Thyroid gland (tissue), 4 donors: ENCODE data around the gene RHOC. TPM values are rescaled to one million over a fixed set of nuclear protein-coding genes. Genes with fewer than 3 reads are reported as not detected.

ENCODE experiments used
- DNase-seq, 2 donors: peaks; one replicate each; pipeline ENCODE4 v3.0.0-alpha.2; 2019
- H3K27ac ChIP-seq, 3 donors: fragments of 200-600 bp; sonication (generic); 1 replicate in 2 of 3; 2 replicates in 1 of 3; pipeline ENCODE4 v1.5.1; 2016 to 2019; ENCODE audit warnings: mild to moderate bottlenecking in 1 of 3, moderate library complexity in 1 of 3
- H3K27me3 ChIP-seq: fragments of 200-600 bp; sonication (generic); one replicate; pipeline ENCODE4 v1.5.1; 2019
- H3K36me3 ChIP-seq, 2 donors: fragments of 200-600 bp; sonication (generic); one replicate each; pipeline ENCODE4 v1.5.1; 2016 to 2019
- H3K4me1 ChIP-seq, 2 donors: fragments of 200-600 bp; sonication (generic); one replicate each; pipeline ENCODE4 v1.5.1; 2017 to 2019
- H3K4me3 ChIP-seq, 3 donors: fragments of 200-600 bp; sonication (generic); replicated peaks in 1 of 3; 1 replicate in 2 of 3; 2 replicates in 1 of 3; pipeline ENCODE4 v1.5.1; 2016; ENCODE audit warnings: mild to moderate bottlenecking in 1 of 3
- H3K9me3 ChIP-seq: fragments of 200-600 bp; sonication (generic); one replicate; pipeline ENCODE4 v1.5.1; 2017
- POLR2A ChIP-seq, 2 donors: fragments of 450-650 bp; IDR thresholded peaks; one replicate each; pipeline ENCODE4 v1.6.1; 2017; ENCODE audit warnings: antibody characterized with exemption in 2 of 2, mild to moderate bottlenecking in 2 of 2, moderate library complexity in 1 of 2
- WGBS, 2 donors: methylation state at CpG; one replicate each; pipeline ENCODE4 v1.1.5; 2017; 5-methylcytosine and 5-hydroxymethylcytosine counted together
- intact Hi-C: fragments of 100-400 bp; cut with DNase I; formaldehyde crosslinking; loops from one replicate; pipeline ENCODE4 v1.15.1; 2023
- total RNA-seq, 4 donors: library from RNA; depleted of rRNA; stranded (reverse); fragments of >200 nt; gene quantifications; one replicate each; pipeline ENCODE4 v1.2.3, GENCODE V29; 2016
- TF ChIP-seq, protein P1 (sequence below), 6 experiments: fragments of 200-600 bp in 3 of 6; fragments of 450-650 bp in 3 of 6; sonication (generic) in 3 of 6; IDR thresholded peaks; one replicate each; pipeline ENCODE4 v1.5.1; 2016 to 2019; ENCODE audit warnings: antibody characterized with exemption in 6 of 6, mild to moderate bottlenecking in 2 of 6, inconsistent platforms in 1 of 6, moderate library complexity in 1 of 6

Gene RHOC
- total RNA-seq, 4 donors from 2014 or later = 125 to 188 (median 175) TPM

DNA sequence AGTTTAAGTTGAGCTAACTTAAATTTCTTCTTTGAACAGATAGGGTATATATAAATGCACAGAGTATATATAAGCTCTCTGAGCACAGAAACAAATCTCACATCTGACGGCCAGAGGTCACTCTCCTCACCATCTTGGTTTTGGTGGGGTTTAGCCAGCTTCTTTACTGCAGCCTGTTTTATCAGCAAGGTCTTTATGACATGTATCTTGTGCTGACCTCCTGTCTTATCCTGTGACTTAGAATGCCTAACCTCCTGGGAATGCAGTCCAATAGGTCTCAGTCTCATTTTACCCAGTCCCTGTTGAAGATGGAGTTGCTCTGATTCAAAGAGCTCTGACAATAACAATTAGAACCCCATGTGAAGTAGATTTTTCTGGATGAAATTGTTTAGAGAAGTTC lies 34.1 kb downstream of the RHOC start:
- Histone ChIP-seq H3K27me3 (no peaks in the 10 kb centered on the region), H3K9me3 (no peaks in the 10 kb centered on the region), H3K4me1 (peaks cover 4 to 15% of the 10 kb centered on the region in 2 donors), H3K27ac (peak overlapping the region in 1 of 3 donors; percentile 79), H3K36me3 (peaks cover 13 to 20% of the 10 kb centered on the region in 2 donors), H3K4me3 (no peak overlapping the region)
- 95 to 96% methylated on average over 1 of the region's 1 CpG for WGBS, 2 donors
- TF ChIP-seq, protein P1, sequence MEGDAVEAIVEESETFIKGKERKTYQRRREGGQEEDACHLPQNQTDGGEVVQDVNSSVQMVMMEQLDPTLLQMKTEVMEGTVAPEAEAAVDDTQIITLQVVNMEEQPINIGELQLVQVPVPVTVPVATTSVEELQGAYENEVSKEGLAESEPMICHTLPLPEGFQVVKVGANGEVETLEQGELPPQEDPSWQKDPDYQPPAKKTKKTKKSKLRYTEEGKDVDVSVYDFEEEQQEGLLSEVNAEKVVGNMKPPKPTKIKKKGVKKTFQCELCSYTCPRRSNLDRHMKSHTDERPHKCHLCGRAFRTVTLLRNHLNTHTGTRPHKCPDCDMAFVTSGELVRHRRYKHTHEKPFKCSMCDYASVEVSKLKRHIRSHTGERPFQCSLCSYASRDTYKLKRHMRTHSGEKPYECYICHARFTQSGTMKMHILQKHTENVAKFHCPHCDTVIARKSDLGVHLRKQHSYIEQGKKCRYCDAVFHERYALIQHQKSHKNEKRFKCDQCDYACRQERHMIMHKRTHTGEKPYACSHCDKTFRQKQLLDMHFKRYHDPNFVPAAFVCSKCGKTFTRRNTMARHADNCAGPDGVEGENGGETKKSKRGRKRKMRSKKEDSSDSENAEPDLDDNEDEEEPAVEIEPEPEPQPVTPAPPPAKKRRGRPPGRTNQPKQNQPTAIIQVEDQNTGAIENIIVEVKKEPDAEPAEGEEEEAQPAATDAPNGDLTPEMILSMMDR (IDR thresholded peaks at IDR 0.05) = no peak
- TF ChIP-seq POLR2A (IDR thresholded peaks at IDR 0.05) = no peak
- intact Hi-C loops = no loop called here
- no peak for DNase-seq

- WGBS, 2 donors = 81 to 83% methylated on average over 2 of the region's 2 CpGs
- intact Hi-C loops = no loop called here
- H3K27me3 ChIP-seq = no peaks in the 10 kb centered on the region
- no peaks in the 10 kb centered on the region for H3K9me3 ChIP-seq
- TF ChIP-seq, protein P1 (IDR thresholded peaks at IDR 0.05) = no peak
- no peak for TF ChIP-seq POLR2A (IDR thresholded peaks at IDR 0.05)
- H3K36me3 ChIP-seq = peaks cover 19 to 29% of the 10 kb centered on the region in 2 donors
- no peak overlapping the region for H3K27ac ChIP-seq
- no peak for DNase-seq
- peaks cover 4 to 15% of the 10 kb centered on the region in 2 donors for H3K4me1 ChIP-seq
- no peak overlapping the region for H3K4me3 ChIP-seq
These were observed 34.9 kb downstream of the RHOC start for GRCh38 chr1:112672009-112672408.

DNA sequence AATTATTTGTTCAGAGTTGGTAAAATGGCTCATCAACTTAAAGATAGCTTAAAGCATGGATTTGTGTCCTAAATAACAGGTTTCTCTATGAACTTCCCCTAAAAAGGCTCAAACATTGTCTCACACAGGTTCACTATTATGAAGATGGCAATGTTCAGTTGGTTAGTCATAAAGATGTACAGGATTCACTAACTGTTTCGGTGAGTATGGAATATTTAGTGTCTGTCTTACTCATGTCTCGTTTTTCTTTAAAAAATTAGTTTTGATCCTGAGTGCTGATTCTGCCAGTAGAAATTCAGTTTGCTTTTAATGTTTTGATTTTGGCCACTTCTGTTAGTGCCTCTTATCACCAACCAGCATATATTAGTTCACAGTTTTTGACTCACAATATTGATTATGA lies 40.0 kb downstream of the RHOC start:
- TF ChIP-seq, protein P1 (IDR thresholded peaks at IDR 0.05) = no peak
- TF ChIP-seq POLR2A (IDR thresholded peaks at IDR 0.05) = no peak
- Histone ChIP-seq H3K9me3 (no peaks in the 10 kb centered on the region), H3K4me1 (no peaks in the 10 kb centered on the region), H3K27me3 (no peaks in the 10 kb centered on the region), H3K36me3 (peaks cover 20 to 50% of the 10 kb centered on the region in 2 donors), H3K27ac (no peak overlapping the region), H3K4me3 (no peak overlapping the region)
- intact Hi-C loops = no loop called here
- WGBS, 2 donors = 90 to 96% methylated on average over 2 of the region's 2 CpGs
- no peak for DNase-seq

DNA sequence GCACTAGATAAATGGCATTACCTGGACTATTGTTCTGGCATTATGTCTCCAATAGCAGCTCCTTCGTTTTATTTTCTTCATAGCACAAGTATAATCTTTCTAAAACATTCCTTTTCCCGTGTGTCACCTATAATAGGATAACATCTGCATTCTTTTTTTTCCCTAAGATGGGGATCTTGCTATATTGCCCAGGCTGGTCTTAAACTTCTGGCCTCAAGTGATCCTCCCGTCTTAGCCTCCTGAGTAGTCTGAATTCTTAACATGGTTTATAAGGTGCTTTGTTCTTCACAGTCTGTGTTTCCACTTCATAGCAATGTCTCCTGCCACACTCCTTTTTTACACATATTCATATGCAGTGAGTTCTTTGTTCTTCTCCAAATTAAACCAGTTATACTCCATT lies 41.1 kb downstream of the RHOC start:
- Histone ChIP-seq H3K27me3 (no peaks in the 10 kb centered on the region), H3K4me3 (no peak overlapping the region), H3K36me3 (peaks cover 31 to 58% of the 10 kb centered on the region in 2 donors), H3K4me1 (no peaks in the 10 kb centered on the region), H3K9me3 (no peaks in the 10 kb centered on the region), H3K27ac (no peak overlapping the region)
- WGBS, 2 donors = 92 to 95% methylated on average over 3 of the region's 3 CpGs
- TF ChIP-seq POLR2A (IDR thresholded peaks at IDR 0.05) = no peak
- TF ChIP-seq, protein P1 (IDR thresholded peaks at IDR 0.05) = no peak
- no peak for DNase-seq
- intact Hi-C loops = no loop called here

- Histone ChIP-seq H3K4me1 (no peaks in the 10 kb centered on the region), H3K9me3 (no peaks in the 10 kb centered on the region), H3K36me3 (peaks cover 4 to 14% of the 10 kb centered on the region in 2 donors), H3K27me3 (no peaks in the 10 kb centered on the region), H3K27ac (no peak overlapping the region), H3K4me3 (no peak overlapping the region)
- intact Hi-C loops = no loop called here
- no peak for DNase-seq
- TF ChIP-seq, protein P1 (IDR thresholded peaks at IDR 0.05) = no peak
- no peak for TF ChIP-seq POLR2A (IDR thresholded peaks at IDR 0.05)
- WGBS, 2 donors = 90 to 100% methylated on average over 1 of the region's 1 CpG
These were observed 55.7 kb downstream of the RHOC start for GRCh38 chr1:112651205-112651604.

Other genes with a start within 250 kb of the RHOC start
- gene WNT2B, start 198.2 kb downstream of the RHOC start, total RNA-seq = 1 to 10 TPM in 3 of 4 donors, under 1 TPM in 1; 0.78 to 2.6 (median 1.4) TPM
- 10 to 100 TPM; 27.3 to 46.4 (median 44.9) TPM for gene ST7L, start 88.0 kb downstream of the RHOC start, total RNA-seq
- 100 to 1,000 TPM; 106 to 162 (median 130) TPM for gene CAPZA1, start 87.3 kb downstream of the RHOC start, total RNA-seq
- gene MOV10, start 32.5 kb downstream of the RHOC start, total RNA-seq = 10 to 100 TPM; 20.2 to 27.7 (median 27.5) TPM
- gene PPM1J, start 8.2 kb upstream of the RHOC start, total RNA-seq = 1 to 10 TPM; 1.7 to 4.8 (median 3.0) TPM
- gene SLC16A1, start 249.1 kb upstream of the RHOC start, total RNA-seq = 1 to 10 TPM; 3.3 to 6.2 (median 5.5) TPM